GM13977 (cell line): ENCODE results near the gene CAP1.

ENCODE experiments used
- DNase-seq: peaks from one replicate; pipeline ENCODE4 v3.0.0; 2012; ENCODE audit warnings: low spot score
- in situ Hi-C: fragments of 300-500 bp; cut with MboI; formaldehyde crosslinking; loops from one replicate; pipeline ENCODE4 v1.12.0; 2022; ENCODE audit warnings: low sequenced_read_pairs, low pct_unique_long_range_greater_than_20kb, mixed read lengths, inconsistent platforms; ENCODE audit not compliant: unreplicated experiment
- TF ChIP-seq, protein P1 (sequence below): IDR thresholded peaks from 2 replicates; pipeline ENCODE4 v1.5.1; 2012; ENCODE audit warnings: mild to moderate bottlenecking, control low read depth; ENCODE audit not compliant: insufficient read depth; ENCODE audit errors: extremely low read depth, missing control alignments

The CAP1 gene

DNA sequence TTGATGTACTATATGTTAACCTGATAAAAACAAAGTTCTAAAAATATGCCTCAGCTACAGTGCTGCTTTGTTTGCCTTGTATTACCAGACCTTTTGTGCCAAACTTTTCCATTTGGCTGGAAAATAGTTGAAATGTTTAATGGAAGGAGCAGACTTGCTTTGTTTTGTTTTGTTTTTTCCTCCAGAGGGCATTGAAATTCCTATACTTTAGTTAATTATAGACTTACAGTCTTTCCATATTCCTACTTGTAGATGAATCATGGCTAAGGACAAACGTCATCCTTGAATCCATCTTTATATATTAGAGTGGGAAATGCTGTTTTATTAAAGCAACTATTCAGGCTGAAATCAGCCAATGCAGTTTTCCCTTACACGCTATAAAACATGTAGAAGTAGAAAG, 6.7 kb downstream of the CAP1 start:
- TF ChIP-seq, protein P1, sequence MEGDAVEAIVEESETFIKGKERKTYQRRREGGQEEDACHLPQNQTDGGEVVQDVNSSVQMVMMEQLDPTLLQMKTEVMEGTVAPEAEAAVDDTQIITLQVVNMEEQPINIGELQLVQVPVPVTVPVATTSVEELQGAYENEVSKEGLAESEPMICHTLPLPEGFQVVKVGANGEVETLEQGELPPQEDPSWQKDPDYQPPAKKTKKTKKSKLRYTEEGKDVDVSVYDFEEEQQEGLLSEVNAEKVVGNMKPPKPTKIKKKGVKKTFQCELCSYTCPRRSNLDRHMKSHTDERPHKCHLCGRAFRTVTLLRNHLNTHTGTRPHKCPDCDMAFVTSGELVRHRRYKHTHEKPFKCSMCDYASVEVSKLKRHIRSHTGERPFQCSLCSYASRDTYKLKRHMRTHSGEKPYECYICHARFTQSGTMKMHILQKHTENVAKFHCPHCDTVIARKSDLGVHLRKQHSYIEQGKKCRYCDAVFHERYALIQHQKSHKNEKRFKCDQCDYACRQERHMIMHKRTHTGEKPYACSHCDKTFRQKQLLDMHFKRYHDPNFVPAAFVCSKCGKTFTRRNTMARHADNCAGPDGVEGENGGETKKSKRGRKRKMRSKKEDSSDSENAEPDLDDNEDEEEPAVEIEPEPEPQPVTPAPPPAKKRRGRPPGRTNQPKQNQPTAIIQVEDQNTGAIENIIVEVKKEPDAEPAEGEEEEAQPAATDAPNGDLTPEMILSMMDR: no peak
- in situ Hi-C loops: no loop called here
- no peak for DNase-seq

DNA sequence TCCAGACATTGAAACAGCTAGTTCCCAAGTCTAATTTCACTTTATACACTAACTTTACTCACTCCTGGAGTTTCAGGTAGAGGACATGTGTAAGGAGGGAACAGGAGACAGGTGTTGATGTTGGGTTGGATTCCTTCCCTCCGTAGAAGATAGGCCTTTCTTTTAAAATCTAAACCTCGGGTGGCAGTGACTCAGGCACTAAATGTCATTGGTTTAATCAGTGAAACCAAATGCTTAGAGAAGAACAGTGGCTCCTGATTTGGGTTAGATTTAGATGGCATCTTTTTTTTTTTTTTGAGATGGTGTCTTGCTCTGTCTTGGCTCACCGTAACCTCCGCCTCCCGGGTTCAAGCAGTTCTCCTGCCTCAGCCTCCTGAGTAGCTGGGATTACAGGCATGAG, 7.2 kb downstream of the CAP1 start:
- in situ Hi-C loops: no loop called here
- TF ChIP-seq, protein P1: no peak
- no peak for DNase-seq

DNA sequence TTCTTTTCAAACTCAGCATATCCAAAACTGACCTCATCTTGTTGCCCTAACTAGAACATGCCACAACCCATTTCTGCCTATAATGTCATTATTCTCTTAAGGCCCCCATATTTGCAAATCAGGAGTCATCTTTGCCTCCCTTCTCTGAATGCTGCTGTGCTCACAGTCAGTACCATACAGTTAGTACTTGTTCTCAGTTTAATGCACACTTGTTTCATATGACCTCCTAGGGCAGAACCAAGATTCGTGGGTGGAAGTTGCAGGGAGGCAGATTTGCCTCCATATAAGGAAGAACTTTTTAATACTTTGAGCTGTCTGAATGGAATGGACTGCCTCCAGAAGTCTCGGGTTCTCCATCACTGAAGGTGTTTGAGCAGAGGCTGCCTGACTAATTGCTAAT, 9.2 kb downstream of the CAP1 start:
- in situ Hi-C loops: no loop called here
- TF ChIP-seq, protein P1: no peak
- DNase-seq: peak; percentile 40

DNA sequence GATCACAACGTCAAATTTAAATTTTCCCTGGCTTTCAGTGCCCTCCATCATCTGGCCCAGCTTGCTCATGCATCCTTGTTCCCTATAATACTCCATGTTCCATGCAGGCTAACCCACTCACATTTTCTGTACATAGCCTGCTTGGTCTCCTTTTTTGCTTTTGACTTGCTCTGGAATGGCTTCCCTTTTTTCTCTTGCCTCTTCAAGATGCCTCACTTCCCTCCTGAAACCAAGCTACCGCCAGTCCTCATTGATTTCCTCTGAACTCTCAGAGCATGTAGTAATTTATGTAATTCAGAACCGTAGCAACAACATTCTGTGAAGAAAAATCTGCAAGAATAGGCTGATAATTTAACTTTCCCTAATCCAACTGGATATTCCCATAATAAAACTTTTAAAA, 10.3 kb downstream of the CAP1 start:
- TF ChIP-seq, protein P1: no peak

DNA sequence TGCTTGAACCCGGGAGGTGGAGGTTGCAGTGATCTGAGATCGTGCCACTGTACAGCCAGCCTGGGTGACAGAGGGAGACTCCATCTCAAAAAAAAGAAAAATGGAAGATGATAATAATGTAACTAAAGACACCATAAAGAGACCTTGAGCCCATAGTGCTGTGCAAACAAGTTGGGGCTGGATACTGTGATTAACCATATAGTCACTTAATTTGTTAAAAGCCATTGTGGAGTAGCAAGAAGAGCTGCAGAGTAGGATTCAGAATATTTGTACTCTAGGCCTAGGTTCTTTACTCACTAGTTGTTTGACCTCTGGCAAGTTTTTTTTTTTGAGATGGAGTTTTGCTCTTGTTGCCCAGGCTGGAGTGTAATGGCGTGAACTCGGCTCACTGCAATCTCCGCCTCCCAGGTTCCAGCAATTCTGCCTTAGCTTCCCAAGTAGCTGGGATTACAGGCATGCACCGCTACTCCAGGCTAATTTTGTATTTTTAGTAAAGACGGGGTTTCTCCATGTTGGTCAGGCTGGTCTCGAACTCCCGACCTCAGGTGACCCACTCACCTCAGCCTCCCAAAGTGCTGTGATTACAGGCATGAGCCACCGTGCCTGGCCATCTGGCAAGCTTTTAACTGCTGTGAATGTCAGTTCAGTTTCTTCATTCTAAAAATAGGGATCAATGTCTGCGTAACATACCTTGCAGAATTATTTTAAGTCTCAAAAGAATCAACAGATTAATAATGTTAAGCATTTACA, 12.8 kb downstream of the CAP1 start:
- no peak for DNase-seq
- in situ Hi-C loops: no loop called here
- TF ChIP-seq, protein P1: no peak

More for the DNA sequence above, 10.3 kb downstream of the CAP1 start:
- no peak for DNase-seq
- in situ Hi-C loops: no loop called here

DNA sequence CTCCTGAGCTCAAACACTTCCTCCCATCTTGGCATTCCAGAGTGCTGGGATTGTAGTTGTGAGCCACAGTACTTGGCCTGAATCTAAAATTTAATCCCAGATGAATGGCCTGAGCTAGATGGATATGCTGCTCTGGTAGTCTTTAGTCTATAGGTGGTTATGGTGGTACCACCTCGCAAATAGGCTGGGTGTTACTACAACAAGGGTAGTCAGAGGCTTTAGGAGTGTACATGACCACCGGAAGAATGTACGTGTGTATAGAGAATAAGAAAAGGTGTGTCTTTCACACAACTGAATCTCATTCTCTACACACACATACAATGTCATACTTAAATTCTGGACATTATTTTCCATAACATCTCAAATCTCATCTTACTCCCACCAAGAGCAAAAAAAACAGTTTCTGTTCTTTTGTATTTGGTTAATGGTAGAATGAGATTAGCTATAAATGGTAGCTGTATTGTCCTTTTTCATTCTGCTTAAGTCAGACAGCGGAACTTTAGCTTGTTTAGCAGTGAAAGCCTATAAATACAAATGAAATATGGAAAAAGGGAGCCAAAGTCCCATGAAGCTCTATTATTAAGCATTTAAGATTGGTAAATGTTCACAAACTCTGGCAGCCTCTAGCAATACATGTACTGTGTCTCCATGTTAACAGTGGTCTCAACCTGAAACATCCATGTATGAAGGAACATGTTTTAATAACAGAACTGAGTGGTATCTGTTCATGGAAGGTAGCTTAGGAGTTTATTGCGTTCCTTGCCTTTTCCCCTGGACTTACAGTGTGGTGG, 16.2 kb downstream of the CAP1 start:
- TF ChIP-seq, protein P1: no peak
- DNase-seq: no peak
- in situ Hi-C loops: no loop called here
